NCI-H1930 (cell line): Measurements from ENCODE around the gene PALB2.
A peak's percentile ranks its signal among the peaks of the same experiment; 100 is the strongest.
"Not testable (repeated sequence)": the region's sequence is repeated elsewhere in the genome, so short reads cannot be mapped to it uniquely, and the experiment has no call there.

Experiments
- DNase-seq, 2 experiments: peaks; one replicate each; lab custom pipeline; 2025; lab: John Stamatoyannopoulos, UW

PALB2 gene

GRCh38 chr16:23642246-23642774 lies 1.2 kb upstream of the PALB2 start:
- no peak for DNase-seq

- no peak for DNase-seq
Measured at GRCh38 chr16:23640615-23640930, 537 bp downstream of the PALB2 start.

- DNase-seq: no peak
Measured at GRCh38 chr16:23635958-23636357, 5.2 kb downstream of the PALB2 start.

GRCh38 chr16:23634461-23635036 lies 6.6 kb downstream of the PALB2 start:
- no peak for DNase-seq

- not testable (repeated sequence) for DNase-seq
Measured at GRCh38 chr16:23631874-23632273, 9.2 kb downstream of the PALB2 start.

- DNase-seq: no peak
Measured at GRCh38 chr16:23629516-23629915, 11.6 kb downstream of the PALB2 start.

GRCh38 chr16:23624092-23624491 lies 17.0 kb downstream of the PALB2 start:
- DNase-seq: no peak

GRCh38 chr16:23615805-23616204 lies 25.3 kb downstream of the PALB2 start:
- DNase-seq: no peak

GRCh38 chr16:23611936-23612335 lies 29.2 kb downstream of the PALB2 start:
- DNase-seq: no peak

GRCh38 chr16:23610905-23611304 lies 30.2 kb downstream of the PALB2 start:
- DNase-seq: not testable (repeated sequence)

- no peak for DNase-seq
Measured at GRCh38 chr16:23609929-23610328, 31.2 kb downstream of the PALB2 start.

GRCh38 chr16:23608194-23608593 lies 32.9 kb downstream of the PALB2 start:
- DNase-seq: no peak

- no peak for DNase-seq
Measured at GRCh38 chr16:23607726-23608125, 33.4 kb downstream of the PALB2 start.

GRCh38 chr16:23597003-23597756 lies 43.9 kb downstream of the PALB2 start:
- peak; percentile 55 to 67 for DNase-seq

- DNase-seq: peak; percentile 80 to 95
Measured at GRCh38 chr16:23595951-23596720, 45.0 kb downstream of the PALB2 start, which contains the start of gene NDUFAB1. NDUFAB1 (minus strand) TSS chr16:23596316; CDS start chr16:23596290, 26 bp downstream.

GRCh38 chr16:23595246-23595950 lies 45.7 kb downstream of the PALB2 start:
- no peak for DNase-seq

GRCh38 chr16:23594186-23594585 lies 46.9 kb downstream of the PALB2 start:
- no peak for DNase-seq

- no peak for DNase-seq
Measured at GRCh38 chr16:23590181-23590580, 50.9 kb downstream of the PALB2 start.

- no peak for DNase-seq
Measured at GRCh38 chr16:23587726-23588125, 53.4 kb downstream of the PALB2 start.

- DNase-seq: no peak
Measured at GRCh38 chr16:23584186-23585076, 56.7 kb downstream of the PALB2 start.

- DNase-seq: not testable (repeated sequence)
Measured at GRCh38 chr16:23583271-23583670, 57.8 kb downstream of the PALB2 start.
